ENCODE results near the gene CFAP92. TPM values are rescaled to one million over a fixed set of nuclear protein-coding genes. Genes with fewer than 3 reads are reported as not detected.
A peak's percentile ranks its signal among the peaks of the same experiment; 100 is the strongest.

Gene CFAP92
- total RNA-seq, 1 experiment from 2014 or later = not detected

- DNase-seq (ENCODE audit: low read depth) = no peak
Measured at GRCh38 chr3:129025691-129026435, 32.0 kb upstream of the CFAP92 start.

- DNase-seq (ENCODE audit: low read depth) = no peak
Measured at GRCh38 chr3:129025108-129025507, 31.2 kb upstream of the CFAP92 start.

GRCh38 chr3:129023909-129024308 lies 30.0 kb upstream of the CFAP92 start:
- no peak for DNase-seq (ENCODE audit: low read depth)

GRCh38 chr3:129023008-129023358 lies 29.1 kb upstream of the CFAP92 start:
- DNase-seq (ENCODE audit: low read depth) = no peak

GRCh38 chr3:129022114-129023007 lies 28.5 kb upstream of the CFAP92 start:
- no peak for DNase-seq (ENCODE audit: low read depth)

- DNase-seq (ENCODE audit: low read depth) = no peak
Measured at GRCh38 chr3:129021140-129021551, 27.3 kb upstream of the CFAP92 start.

GRCh38 chr3:129020691-129021090 lies 26.8 kb upstream of the CFAP92 start:
- no peak for DNase-seq (ENCODE audit: low read depth)

- DNase-seq (ENCODE audit: low read depth) = no peak
Measured at GRCh38 chr3:129019266-129019665, 25.4 kb upstream of the CFAP92 start.

GRCh38 chr3:129018751-129019150 lies 24.9 kb upstream of the CFAP92 start:
- no peak for DNase-seq (ENCODE audit: low read depth)

GRCh38 chr3:129018271-129018670 lies 24.4 kb upstream of the CFAP92 start:
- DNase-seq (ENCODE audit: low read depth) = no peak

- no peak for DNase-seq (ENCODE audit: low read depth)
Measured at GRCh38 chr3:129017484-129017899, 23.6 kb upstream of the CFAP92 start.

- DNase-seq (ENCODE audit: low read depth) = no peak
Measured at GRCh38 chr3:129016720-129017483, 23.0 kb upstream of the CFAP92 start.

- no peak for DNase-seq (ENCODE audit: low read depth)
Measured at GRCh38 chr3:129016356-129016719, 22.5 kb upstream of the CFAP92 start.

GRCh38 chr3:129015388-129016105 lies 21.7 kb upstream of the CFAP92 start:
- DNase-seq (ENCODE audit: low read depth) = no peak

- DNase-seq (ENCODE audit: low read depth) = no peak
Measured at GRCh38 chr3:129014793-129015345, 21.0 kb upstream of the CFAP92 start.

GRCh38 chr3:129014148-129014547 lies 20.3 kb upstream of the CFAP92 start:
- no peak for DNase-seq (ENCODE audit: low read depth)

- peak; percentile 43 for DNase-seq (ENCODE audit: low read depth)
Measured at GRCh38 chr3:129013491-129013891, 19.6 kb upstream of the CFAP92 start.

GRCh38 chr3:129010310-129010956 lies 16.6 kb upstream of the CFAP92 start:
- DNase-seq (ENCODE audit: low read depth) = no peak

- no peak for DNase-seq (ENCODE audit: low read depth)
Measured at GRCh38 chr3:129009266-129009665, 15.4 kb upstream of the CFAP92 start.

GRCh38 chr3:129007792-129008191 lies 13.9 kb upstream of the CFAP92 start:
- DNase-seq (ENCODE audit: low read depth) = no peak

Measured in HT1080 (cell line).